ENCODE data around the gene ZNF415. TPM values are rescaled to one million over a fixed set of nuclear protein-coding genes. Genes with fewer than 3 reads are reported as not detected.
"Not testable (repeated sequence)": the region's sequence is repeated elsewhere in the genome, so short reads cannot be mapped to it uniquely, and the experiment has no call there.

ZNF415 gene
- total RNA-seq, 3 donors from 2014 or later = 4.3 to 17.7 (median 14.1) TPM

DNA sequence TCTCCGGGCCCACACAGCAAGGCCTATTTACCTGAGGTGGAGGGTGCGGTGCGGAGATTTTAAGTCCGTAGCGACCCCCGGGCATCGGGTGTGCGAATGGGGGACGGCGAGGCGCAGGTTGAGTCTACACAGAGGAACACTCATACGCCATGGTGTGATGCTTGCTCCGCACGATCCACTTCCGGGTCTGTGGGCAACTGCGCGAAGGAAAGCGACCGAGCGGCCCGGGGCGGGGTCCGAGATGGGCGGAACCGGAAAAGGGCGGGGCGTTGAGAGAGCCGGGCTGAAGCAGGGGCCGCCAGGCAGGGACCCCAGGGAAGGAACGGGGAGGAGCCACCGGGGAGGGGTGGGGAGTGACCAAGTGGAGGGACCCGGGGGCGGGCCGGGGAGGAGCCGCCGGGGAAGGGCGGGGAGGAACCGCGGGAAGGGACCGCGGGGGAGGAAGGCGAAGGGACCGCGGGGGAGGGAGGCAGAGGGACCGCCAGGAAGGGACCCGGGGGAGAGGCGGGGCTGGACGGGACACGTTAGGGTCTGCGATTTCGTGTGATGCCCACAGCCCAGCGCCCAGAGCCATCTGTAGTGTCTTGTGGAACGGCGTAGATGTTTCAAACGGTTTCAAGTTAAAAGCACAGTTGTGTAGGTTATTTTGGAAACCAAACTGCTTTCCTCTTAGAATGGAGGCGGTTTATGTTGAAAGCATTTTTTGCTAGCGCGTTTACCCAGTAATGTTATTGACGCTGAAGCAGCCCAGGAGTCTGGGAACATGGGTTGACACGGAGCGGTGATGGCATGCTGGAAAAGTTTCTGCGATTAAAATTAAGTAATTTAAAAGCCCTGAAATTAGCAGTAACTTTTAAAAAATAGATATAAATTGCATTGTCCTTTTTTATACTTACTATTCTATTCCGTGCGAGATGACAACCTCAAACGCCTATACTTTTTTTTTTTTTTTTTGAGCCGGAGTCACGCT is 29.2 kb downstream of the ZNF415 start, which contains the start of gene ZNF160:
TSS of gene ZNF160 (minus strand) at position 189 of the 970 bp plus-strand sequence. CDS start 17,146 bp downstream, outside the sequence.
- Histone ChIP-seq H3K4me3 (peak within 1 kb of the TSS; percentile 77 to 94 (median 79)), H3K4me1 (peaks cover 0 to 6% of the 10 kb centered on the region in 2 donors), H3K9me3 (peaks cover 0 to 3% of the 10 kb centered on the region in 2 donors), H3K36me3 (peaks cover 2% of the 10 kb centered on the region), H3K27ac (peak within 1 kb of the TSS; percentile 89 to 96), H3K27me3 (no peaks in the 10 kb centered on the region)
- TF ChIP-seq, protein P1, sequence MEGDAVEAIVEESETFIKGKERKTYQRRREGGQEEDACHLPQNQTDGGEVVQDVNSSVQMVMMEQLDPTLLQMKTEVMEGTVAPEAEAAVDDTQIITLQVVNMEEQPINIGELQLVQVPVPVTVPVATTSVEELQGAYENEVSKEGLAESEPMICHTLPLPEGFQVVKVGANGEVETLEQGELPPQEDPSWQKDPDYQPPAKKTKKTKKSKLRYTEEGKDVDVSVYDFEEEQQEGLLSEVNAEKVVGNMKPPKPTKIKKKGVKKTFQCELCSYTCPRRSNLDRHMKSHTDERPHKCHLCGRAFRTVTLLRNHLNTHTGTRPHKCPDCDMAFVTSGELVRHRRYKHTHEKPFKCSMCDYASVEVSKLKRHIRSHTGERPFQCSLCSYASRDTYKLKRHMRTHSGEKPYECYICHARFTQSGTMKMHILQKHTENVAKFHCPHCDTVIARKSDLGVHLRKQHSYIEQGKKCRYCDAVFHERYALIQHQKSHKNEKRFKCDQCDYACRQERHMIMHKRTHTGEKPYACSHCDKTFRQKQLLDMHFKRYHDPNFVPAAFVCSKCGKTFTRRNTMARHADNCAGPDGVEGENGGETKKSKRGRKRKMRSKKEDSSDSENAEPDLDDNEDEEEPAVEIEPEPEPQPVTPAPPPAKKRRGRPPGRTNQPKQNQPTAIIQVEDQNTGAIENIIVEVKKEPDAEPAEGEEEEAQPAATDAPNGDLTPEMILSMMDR (IDR thresholded peaks at IDR 0.05) = no peak
- peak; percentile 53 for TF ChIP-seq POLR2A (IDR thresholded peaks at IDR 0.05)
- TF ChIP-seq POLR2AphosphoS5 (IDR thresholded peaks at IDR 0.05) = peak; percentile 86 to 96 (median 93)
- DNase-seq (ENCODE audit: low spot score in 2 of 2) = peak; percentile 96 to 98
- intact Hi-C loops (cut with DNase I; ENCODE audit: low total_unique reads) = no loop called here

DNA sequence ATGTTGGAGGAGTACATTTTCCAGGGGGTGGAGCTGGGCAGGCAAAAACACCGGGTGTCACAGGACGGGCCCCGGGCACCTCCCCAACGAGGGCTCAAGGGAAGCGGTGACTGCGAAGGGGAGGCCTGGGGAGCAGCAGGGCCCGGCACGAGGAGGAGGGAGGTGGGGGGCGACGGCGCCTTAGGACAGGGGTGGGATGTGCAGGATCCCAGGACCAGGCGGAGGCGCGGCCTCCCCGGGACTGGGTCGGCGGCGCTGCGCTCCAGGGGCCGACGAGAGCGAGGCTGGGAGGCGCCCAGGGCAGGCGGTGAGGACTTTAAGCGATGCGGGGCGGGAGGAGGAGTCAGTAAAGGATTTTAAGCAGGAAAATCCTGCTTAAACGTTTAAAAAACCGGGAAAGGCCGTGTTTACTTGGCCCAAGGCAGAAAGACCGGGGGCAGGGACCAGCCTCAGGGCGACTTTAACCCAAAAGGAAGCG is 29.9 kb downstream of the ZNF415 start:
- Histone ChIP-seq H3K27ac (peak overlapping the region; percentile 89 to 96), H3K4me3 (peak overlapping the region; percentile 77 to 94 (median 79)), H3K27me3 (no peaks in the 10 kb centered on the region), H3K9me3 (no peaks in the 10 kb centered on the region), H3K36me3 (no peaks in the 10 kb centered on the region), H3K4me1 (peaks cover 0 to 6% of the 10 kb centered on the region in 2 donors)
- no peak for TF ChIP-seq POLR2A (IDR thresholded peaks at IDR 0.05)
- intact Hi-C loops (cut with DNase I; ENCODE audit: low total_unique reads) = no loop called here
- DNase-seq (ENCODE audit: low spot score in 2 of 2) = no peak

DNA sequence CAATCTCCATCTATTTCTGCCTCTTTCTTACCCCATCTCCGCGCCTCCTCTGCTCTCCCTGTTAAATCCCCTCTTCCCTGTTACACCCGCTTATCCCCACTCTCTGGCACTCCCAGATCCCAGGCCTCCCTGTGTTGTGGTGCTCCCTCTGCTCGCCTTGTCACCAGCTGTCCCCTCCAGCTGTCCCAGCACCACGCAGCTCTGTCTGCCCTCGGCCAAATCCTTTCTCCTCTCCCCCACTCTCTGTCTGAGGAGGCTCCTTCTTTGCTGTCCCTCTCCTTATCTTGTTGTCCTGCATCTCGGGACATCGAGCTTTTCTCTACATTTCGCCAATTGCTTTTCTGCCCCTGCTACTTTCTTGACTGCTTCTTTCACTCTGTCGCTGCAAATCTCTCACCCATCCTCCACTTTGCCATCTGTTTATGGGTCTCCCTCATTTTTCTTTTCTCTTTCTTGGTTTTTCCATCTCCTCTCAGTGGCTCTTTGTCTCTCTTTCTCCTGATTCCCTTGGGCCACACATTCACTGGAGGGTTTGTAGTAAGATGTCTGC is 30.4 kb downstream of the ZNF415 start:
- H3K9me3 ChIP-seq = no peaks in the 10 kb centered on the region
- H3K36me3 ChIP-seq = no peaks in the 10 kb centered on the region
- TF ChIP-seq POLR2A (IDR thresholded peaks at IDR 0.05) (no peak), POLR2AphosphoS5 (IDR thresholded peaks at IDR 0.05) (no peak)
- TF ChIP-seq, protein P1 (IDR thresholded peaks at IDR 0.05) = no peak
- H3K27me3 ChIP-seq = no peaks in the 10 kb centered on the region
- intact Hi-C loops (cut with DNase I; ENCODE audit: low total_unique reads) = no loop called here
- H3K4me1 ChIP-seq = peaks cover 0 to 6% of the 10 kb centered on the region in 2 donors
- H3K4me3 ChIP-seq = peak overlapping the region; percentile 77 to 94 (median 79)
- DNase-seq (ENCODE audit: low spot score in 2 of 2) = no peak
- H3K27ac ChIP-seq = peak overlapping the region; percentile 89 to 96

DNA sequence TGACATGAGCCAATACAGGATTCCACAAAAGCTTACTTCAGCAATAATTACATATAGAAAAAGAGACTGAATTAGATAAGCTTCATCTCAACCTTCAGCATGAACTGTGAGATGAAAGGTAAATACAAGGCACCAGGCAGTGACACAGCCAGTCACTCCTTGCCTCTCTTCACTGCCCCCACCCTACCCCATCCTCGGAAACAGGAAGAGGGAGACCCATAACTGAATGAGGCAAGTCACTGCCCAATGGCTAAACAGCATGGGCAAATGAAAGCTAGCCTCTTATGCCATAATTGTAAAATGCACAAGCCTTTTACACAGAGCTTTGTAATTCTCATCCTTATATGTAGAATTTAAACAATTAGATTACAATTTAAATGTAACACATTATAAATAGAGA is 31.2 kb downstream of the ZNF415 start:
- Histone ChIP-seq H3K36me3 (no peaks in the 10 kb centered on the region), H3K27me3 (no peaks in the 10 kb centered on the region), H3K4me3 (peak overlapping the region in 1 of 3 donors; percentile 77), H3K4me1 (peaks cover 0 to 6% of the 10 kb centered on the region in 2 donors), H3K9me3 (no peaks in the 10 kb centered on the region), H3K27ac (no peak overlapping the region)
- TF ChIP-seq, protein P1 (IDR thresholded peaks at IDR 0.05) = no peak
- no peak for TF ChIP-seq POLR2AphosphoS5 (IDR thresholded peaks at IDR 0.05)
- no peak for TF ChIP-seq POLR2A (IDR thresholded peaks at IDR 0.05)
- intact Hi-C loops (cut with DNase I; ENCODE audit: low total_unique reads) = no loop called here
- no peak for DNase-seq (ENCODE audit: low spot score in 2 of 2)

DNA sequence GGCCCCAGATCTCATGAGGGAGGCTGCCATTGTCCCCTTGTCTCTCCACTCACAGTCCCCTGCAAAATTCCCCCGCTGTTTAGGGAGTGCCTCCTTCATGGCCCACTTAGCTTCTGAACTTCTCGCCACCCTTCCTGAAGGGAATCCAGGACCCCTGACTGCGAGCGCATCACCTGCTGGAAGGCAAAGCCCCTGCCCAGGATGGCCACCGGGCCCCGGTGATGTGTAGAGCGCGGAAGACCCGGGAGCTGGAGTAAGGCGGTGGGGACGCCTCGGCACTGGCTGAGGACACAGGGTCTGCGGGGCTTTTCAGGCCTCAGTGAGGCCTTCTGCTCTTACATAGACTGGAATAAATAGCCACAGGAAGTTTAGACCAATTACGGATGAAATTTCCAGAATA is 34.1 kb downstream of the ZNF415 start:
- DNase-seq (ENCODE audit: low spot score in 2 of 2); intact Hi-C loops (cut with DNase I; ENCODE audit: low total_unique reads); H3K4me3 ChIP-seq: not testable (repeated sequence)

DNA sequence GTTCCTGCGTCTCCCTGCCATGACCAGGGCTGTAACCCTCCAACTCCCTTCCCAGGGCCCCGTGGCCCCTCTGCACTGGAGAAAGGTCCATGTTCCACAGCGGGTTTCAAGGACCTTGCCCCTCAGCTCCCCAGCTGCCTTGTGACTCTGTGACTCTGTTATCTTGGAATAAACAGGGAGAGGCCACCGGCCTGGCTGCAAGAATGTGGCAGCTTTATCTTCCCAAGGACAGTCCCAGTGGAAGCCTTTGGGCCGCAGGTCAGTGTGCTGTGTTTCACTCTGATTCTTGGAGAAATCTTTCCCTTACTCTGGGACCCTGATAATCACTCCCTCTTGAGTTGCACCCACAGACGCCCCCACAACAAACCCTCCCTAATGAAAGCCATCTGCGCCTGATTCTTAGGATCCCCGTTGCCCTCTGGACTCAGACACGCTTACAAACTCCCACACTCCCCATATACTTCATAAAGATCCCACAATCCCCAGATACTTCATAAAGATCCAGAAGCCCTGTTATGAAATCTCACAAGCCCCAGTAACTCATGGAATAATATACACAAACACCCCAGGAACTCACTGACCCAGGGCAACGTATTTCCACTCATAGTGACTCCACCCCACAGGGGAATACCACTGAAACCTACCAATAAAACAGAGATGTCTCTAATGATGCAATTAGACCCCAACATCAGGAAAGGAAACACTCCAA is 35.6 kb downstream of the ZNF415 start:
- H3K4me3 ChIP-seq; H3K27ac ChIP-seq; H3K27me3 ChIP-seq; H3K36me3 ChIP-seq; H3K9me3 ChIP-seq; H3K4me1 ChIP-seq; DNase-seq (ENCODE audit: low spot score in 2 of 2); intact Hi-C loops (cut with DNase I; ENCODE audit: low total_unique reads): not testable (repeated sequence)

More for the DNA sequence above, 34.1 kb downstream of the ZNF415 start:
- H3K27ac ChIP-seq, H3K36me3 ChIP-seq, H3K4me1 ChIP-seq, H3K27me3 ChIP-seq, H3K9me3 ChIP-seq: not testable (repeated sequence)

DNA sequence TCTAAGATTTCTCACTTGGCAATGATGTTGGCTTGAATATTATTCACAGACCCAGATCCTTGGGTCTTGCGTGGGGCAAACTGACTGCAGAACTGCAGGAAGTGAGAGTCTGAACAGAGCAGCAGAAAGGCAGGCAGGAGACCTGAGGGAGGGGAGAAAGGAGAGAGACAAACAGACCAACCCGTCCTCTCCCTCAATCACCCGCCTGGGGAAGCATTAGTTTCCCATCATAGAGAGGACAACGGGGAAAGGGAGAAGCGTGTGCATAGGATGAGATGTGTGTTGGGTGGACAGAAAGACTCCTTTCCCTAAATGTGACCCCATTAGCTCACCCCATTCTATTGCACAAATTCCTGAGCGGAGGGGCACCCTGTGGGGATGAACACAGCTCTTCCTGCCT is 36.1 kb downstream of the ZNF415 start:
- H3K36me3 ChIP-seq; H3K27me3 ChIP-seq; intact Hi-C loops (cut with DNase I; ENCODE audit: low total_unique reads); H3K4me3 ChIP-seq; DNase-seq (ENCODE audit: low spot score in 2 of 2); H3K4me1 ChIP-seq; H3K9me3 ChIP-seq; H3K27ac ChIP-seq: not testable (repeated sequence)
